Fibroblast of peridontal ligament (primary cell): ENCODE measurements around the gene PRKN.

Source experiments
- DNase-seq: peaks from one replicate; pipeline ENCODE4 v3.0.0-alpha.2; 2010; ENCODE audit errors: extremely low read depth

PRKN gene

DNA sequence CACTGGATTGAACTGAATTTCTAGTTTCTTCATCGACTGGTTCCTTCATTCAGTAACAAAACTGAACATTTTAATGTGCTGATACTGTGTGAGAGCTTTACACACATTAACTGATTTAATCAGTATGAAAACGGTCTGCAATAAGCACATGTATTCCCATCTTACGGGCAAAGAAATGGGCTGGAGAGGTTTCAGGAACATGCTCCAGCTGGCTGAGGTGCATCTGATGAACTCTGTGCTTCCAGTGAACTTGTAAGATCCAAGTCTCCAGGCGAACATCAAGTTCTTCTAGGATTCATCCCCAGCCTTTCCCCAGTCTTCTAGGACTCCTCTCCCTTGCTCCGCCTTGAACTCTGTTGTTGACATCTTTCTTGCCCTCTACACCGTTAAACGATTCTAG, 1233.0 kb downstream of the PRKN start:
- no peak for DNase-seq

DNA sequence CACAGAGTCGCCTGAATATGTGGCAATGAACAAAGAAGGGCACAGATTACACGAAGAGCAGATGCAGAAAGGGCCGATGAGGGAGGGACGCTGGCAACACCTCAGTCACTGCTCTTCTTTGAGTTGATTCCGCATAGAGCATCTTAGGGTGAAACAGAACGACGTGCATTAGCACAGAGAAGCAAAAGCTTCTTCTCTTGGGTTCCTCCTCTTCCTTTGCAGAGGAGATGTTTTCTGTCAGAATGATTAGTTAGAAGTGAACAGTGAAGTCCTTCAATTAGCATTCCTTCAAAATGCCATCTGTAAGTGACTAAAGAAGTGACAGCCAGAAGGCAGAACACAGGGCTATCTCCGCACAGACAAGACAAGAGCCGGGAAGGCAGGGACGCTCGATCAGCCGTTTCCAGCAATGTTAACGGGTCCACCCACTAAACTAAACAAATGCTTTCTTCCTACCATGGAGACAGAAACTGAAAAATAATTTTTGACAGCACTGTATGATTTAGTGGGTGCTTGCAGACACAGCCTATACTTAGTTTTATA, 1233.9 kb downstream of the PRKN start:
- DNase-seq, result no peak

DNA sequence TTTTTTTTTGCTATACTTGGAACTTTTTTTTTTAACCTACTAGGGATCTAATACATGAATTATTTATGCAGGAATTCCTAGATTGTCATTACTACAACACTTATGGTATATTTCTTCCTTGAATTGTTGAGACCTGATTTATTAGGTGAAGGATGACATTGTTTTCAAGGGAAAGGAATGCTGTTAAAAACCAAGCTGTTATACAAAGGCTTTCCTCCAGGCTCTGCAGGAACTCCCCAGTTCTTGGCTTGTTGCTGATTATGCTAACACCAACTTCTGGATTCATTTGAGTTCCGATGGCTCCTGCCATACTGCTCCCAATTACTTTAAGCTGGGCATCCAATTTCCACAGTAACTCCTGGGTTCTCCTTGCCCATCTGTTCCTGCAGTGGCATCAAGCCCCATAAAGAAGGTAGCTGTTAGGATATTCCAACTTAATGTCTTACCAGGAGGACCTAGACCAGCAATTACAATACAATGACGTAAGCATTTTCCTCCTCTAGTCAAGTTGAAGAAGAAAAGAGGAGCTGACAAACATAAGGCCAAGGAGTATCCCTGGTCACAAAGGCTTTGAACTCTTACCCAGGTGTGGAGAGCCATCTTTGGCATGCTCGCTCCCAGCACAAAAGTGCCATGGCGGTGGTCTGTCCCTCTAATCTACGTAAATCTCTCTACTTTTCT, 1237.8 kb downstream of the PRKN start:
- no peak for DNase-seq

DNA sequence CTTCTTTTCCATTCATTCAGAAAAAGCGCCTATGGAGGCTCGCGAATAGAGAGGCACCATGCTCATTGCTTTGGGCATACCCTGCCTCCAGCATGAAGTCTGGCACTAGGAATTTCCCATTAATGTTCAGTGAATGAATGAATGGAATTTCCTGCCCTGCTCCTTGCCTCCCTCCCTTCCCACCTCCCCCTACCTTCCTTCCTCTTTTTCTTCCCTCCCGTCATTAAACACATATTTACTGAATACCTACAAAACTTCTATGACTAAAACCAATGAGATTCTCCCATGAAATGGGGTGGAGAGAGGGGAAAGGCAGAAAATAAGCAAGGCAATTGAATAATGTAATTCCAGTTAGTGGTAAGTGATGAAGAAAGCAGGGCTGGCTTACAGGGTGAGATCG, 1239.9 kb downstream of the PRKN start:
- no peak for DNase-seq

DNA sequence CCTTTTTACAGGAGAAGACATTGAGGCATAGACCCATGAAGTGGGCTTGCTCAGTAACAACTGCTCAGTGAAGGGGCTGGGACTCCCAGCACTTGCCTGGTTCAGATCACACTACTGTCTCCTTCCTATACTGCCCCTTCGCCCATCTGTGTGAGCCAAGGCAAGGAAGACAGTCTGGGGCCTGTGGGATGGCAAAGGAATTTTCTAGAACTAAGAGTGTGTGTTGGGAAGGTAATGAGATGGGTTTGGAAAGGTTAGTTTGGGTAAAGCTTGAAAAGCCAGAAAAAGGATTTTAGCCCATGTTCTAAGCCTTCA, 1240.4 kb downstream of the PRKN start:
- no peak for DNase-seq

DNA sequence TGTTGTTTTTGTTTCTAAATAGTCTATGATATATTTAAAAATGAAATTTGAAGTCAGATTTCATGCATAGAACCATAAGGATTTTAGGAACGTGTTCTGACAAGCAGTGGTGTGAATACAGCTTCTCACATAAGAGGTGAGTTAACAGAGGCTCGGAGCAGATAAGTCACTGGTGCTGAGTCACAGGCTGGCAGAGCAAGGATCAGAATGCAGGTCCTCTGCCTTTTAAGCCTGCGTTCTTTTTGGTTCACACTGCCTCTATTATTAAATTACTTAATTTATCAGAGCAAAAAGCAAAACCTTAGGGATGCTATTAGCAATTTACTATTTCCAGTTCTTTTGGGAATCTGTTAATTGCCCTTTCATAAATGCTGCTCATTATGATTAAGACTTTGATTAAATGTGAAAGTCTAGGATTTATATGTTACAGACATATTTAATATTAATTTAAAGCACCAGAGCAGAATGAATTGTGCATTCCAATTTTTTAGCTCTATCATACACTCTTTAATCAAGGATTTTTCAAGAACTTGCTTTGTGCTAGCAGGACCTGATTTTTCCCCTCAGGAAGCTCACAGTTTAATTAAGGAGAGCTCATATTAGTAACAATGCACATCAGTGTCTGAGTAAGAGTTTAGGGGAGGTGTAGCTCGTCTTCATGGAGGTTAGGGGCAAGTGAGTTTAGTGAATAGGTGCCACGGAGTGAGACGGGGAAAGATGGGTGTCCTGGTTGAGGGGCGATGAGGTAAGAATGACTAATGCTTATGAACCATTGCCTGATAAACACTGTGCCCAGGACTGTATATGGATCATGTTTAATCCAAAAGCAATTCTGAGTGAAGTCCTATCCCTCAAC, 1241.0 kb downstream of the PRKN start:
- no peak for DNase-seq

DNA sequence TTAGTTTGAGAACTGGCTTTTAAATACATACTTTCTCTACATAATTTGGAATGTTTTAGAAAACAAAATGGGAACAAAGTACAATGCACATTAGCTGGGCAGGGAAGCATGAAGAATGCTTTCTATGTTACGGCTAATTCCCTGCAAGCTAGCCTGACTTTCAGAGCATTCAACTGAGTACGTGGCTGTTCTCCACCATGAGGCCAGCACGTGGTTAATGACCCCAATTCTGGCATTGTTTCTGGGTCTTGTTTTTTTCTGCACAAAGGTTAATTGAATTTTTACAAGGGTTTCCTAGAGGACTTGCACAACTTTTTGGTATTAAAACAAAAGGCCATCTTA, 1245.1 kb downstream of the PRKN start:
- DNase-seq, result no peak

DNA sequence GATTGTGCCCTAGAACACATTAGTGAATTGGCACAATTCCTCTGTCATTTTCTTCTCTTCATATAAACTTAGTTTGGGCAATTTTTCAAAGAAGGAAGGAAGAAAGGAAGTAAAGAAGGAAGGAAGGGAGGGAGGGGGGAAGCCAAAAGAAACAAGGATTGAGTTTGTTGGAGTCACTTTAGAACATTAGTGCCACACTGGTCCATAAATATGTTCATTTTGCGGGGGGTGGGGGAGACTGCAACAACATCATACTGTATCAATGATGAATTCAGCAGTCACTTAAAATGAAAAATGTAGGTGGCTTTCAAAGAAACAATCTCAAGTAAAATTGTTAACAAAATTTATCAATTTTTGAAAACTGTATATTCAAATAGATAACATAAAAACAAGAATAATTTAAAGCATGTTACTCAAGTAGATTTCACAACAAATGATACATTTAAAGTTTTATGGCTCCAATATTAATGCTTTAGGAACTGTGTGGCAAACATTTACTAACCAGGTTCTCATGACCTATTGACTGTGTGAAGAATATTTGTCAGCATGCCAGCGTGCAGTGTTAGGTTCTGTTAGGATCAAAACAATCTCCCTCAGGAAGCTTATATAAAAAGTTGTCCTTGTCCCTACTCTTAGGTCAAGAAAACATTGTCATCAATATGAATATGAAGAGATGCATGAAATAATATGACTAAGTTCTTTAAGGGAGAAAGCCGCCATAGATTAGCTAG, 1245.6 kb downstream of the PRKN start:
- DNase-seq, result no peak

DNA sequence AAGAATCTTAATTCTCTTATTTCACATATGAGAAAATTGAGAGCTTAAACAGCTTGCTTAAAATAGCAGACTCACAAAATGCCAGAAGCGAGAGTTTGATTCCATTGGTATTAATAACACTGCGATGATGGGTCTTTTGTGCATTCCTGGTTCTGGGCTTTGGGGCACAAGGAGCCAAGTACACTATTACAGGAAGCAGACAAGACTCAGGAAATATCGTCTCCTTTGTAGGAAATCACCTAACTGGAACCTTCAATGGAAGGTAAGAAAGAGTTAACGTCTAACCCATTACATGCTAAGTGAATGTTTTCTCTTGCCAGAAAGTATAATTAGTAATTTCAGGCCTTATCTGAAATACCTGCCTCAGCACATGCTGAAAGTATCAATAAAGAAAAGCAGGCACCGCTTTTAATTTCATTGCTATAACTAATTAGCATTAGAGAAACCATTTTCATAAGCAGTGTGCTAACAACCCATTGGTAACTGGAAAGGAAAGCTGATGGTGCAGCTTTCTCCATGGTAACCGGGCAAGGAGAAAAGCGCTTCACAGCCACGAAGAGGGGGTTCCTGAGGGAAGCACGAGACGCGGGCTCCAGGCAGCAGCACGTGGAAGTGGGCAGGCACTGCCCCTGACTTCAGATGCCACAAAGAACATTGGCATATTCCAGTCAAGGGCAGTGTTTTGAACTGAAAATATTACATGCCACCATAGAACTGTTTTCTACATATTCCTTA, 1247.0 kb downstream of the PRKN start:
- no peak for DNase-seq

DNA sequence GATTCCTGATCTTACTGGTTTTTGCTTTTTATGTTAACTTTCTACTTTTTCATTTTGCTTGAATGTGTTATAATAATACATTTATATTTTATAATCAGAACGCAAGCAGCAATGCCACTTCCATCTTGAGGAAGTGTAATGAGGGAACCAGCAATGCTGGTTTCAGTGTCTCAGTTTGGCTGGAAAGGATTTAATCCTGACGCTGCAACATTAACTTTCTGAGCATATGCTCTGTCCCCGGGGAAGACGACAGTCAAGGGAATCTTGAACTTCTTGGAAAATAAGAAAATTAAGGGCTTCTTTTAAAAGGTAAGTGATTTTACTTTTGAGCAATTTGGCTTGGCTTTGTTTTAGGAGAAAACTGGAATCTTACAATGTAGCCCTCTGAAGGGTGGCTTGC, 1248.2 kb downstream of the PRKN start:
- DNase-seq, result no peak

DNA sequence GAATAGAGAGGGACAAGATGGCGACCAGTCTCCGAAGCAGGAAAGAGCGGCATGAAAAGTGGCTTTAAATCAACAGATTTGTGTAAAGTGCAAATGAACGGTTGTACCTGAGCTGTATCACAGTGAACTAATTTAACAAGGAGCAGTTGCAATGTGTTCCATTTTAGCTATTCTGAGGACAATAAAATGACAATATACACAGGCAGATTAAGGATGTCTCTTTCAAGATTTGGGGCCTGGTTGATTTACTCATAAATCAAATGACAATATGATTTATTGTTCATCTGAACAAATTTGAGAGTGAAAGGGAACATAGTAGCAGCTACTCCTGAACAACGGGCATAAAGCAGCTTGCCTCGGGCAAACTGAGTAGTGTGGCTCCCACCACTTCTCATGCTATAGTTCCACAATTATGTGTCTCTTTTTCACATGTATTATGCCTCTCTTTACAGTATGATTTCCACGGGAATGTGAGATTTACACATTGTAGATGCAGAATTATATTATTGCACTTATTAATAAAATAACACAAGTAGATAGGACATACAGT, 1249.6 kb downstream of the PRKN start:
- no peak for DNase-seq

DNA sequence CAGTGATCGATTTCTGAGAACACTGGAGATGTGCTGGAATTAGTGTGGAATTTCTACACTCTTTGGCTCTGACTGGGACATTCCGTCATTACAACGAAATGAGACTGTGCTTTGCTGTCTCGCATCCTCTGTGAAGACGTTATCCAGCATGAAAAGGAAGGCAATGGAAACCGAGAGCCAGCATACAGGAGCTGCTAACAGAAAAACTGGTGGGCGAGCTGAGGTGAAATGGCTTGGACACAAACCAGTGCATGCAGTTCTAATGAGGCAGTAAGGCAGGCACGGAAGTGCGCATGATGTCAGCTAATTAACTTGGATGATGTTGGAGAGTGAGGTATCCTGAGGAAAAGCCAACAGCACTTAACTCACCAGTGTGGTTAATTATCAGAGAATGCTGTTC, 1250.9 kb downstream of the PRKN start:
- peak; percentile 9 for DNase-seq

DNA sequence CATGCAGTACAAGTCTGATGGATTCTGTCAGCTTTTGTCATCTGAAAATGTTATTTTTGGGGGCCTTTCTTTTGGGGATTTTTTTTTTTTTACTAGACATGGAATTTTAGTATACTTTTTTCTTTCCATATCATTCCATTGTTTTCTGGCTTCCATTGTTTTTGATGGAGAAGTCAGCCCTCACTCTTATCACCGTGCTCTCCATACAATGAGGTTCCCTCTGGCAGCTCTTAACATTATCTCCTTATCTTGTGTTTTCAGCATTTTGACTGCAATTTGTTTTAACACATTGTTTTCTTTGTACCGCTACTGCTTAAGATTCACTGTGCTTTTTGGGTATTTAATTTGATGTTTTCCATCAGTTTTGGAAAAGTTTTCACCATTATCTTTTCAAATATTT, 1262.2 kb downstream of the PRKN start:
- no peak for DNase-seq

DNA sequence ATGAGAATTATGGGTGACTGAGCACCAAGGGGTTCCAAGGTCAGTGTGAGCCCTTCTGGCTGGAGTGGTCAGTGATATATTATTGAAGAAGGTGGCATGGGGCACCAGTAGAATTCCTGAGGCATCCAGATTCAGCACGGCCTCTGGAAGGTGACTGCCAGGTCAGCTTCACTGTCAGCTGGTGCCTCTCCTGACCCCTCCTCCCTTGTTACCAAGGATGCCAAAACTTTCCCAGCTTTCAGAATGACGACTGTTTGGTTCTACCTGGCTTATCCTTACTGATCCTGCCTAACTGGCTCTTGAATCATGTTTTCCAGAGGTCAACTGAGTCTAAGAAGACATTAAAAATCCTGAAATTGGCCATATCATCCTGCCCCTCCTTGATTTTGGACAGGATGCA, 1264.5 kb downstream of the PRKN start:
- no peak for DNase-seq

DNA sequence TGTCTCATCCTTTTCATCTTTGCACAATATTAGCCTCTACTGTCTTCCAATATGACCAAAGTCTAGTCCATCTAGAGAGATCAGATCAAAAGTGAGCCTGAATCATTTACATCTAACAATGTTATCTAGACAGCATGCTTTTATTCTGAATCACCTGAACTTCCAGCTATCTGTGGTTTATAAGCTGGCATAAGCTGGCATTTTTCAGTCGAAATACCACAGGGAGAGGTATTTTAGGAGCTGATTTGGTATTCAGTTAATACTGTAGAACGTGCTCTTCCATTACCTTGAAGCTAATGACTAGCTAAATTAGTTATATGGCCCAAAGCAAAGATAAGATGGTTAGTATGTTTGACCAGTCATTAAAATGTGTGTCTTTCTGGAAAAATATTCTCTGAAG, 1265.4 kb downstream of the PRKN start:
- no peak for DNase-seq

DNA sequence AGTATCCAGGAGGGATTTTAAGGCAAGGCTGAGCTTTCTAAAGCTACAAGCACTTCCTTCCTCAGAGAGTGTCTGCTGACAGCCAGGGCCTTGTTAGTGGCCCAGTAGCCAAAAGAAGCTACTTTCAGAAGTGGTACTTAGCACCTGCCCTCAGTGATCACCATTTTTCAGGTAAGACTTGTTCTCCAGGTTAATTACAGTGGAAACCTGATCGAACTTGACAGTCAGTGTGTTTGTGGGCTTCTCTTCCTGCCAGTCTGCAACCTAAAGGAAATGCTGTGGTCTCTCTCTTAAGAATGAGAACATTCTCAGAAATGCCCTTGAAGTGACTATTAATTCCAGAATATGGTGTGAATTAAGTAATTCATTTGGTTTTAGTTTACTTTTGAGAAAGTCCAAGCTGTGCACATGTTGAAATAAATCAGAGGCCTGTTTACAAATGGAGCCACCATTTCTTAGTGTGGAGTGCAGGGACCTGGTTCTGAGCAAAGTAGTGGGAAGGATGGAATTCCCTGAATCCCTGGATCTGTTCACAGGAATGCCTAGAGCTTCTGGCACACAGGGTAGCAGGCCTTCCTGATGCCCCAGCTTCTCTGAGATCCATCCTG, 1268.5 kb downstream of the PRKN start:
- no peak for DNase-seq

DNA sequence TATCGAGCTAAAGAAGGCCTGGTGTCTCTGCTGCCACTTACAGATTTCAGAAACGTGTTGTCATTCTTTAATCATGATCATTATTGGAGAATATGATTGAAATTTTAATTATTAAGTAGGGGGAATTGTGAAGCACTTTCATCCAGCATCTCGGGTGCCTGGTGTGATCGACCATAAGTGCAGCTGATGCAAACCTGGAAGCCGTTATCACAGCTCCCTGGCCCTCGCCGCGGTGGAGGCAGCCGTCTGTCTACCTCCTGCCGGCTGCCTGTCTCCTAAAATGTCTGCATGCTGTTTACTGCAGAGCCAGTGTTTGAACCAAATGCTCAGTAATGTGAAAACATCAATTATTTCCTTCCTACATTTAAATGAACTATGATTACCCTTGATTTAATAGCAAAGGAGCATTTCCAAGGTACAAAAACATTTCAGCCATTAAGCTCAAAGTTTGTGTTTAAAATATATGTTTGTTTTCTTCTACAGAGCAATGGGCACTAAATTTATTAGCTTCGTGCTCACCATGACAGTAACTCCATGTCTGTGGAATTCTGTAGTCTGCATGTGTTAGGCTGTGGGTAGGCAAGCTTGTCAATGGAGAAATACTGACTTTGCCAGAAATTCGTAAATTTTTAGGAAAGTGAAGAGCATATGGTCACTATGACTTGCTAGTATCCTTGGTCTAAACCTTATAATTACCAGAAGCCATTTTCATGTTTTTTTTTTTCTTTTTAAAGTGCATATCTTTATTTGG, 1269.2 kb downstream of the PRKN start:
- DNase-seq, result no peak

DNA sequence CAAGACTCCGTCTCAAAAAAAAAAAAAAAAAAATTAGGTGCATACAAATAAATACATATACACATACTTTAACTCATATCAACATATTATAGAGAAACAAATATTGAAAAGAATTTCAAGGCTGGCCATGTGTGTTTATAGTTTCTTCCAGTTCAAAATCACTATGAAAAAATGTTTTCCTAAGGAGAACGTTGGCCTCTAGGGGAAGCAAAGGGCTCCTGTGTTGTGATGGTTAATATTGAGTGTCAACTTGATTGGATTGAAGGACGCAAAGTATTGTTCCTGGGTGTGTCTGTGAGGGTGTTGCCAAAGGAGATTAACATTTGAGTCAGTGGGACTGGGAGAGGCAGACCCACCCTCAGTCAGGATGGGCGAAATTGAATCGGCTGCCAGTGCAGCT, 1271.7 kb downstream of the PRKN start:
- DNase-seq, result no peak

DNA sequence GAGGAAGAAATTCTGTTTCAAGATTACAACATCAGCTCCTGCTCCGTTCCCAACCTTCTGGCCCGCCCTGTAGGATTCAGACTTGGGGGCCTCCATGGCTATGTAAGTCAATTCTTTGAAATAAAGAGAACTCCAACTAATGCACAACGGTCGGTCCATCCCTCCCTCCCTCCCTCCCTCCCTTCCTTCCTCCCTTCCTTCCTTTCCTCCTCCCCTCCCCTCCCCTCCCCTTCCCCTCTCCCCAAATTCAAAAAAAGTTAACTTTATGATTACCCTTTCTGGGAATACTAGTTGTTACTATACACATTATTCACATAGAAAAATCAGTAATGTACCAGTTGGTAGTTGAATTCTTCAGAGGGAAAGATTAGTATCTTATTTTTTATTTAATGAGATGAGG, 1274.0 kb downstream of the PRKN start:
- DNase-seq, result no peak

DNA sequence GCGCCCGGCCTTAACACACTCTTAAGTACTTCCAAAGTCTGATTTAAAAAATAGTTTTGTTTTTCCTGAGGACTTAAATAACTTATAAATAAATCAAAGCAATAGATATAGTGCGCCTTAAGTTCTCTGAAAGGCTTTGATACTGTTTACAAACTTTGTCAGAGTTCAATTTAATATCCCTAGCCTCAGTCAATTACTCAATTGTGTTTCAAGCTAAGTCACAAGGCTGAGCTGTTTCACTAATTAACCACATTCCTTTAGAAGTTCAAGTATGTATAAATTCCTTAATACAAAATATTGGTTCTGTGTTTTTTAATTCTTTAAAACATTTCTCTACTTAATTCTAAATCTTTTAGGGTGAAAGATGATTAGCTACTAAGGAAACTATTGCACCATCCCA, 1275.3 kb downstream of the PRKN start:
- DNase-seq, result no peak

DNA sequence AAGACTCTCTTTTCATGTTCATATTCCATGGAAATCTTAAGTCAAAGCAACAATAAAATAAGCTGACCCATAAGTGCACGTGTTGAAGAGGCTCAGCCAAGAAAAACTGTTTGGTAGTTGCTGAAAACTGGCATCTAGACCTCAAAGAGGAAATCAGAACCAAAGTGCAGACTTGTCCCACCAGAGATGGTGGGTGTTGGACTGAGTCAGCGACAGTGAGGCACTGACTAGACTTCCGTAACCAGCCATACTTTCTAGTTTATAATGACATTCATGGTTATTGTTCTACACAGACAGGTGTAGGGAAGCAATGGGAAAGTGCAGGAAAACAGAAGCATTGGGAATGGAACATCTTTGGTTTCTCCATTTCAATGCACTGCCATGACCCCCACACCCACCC, 1278.0 kb downstream of the PRKN start:
- DNase-seq, result no peak
